Prostate gland (tissue), 2 donors: Measurements from ENCODE around the gene PAQR7.

Experiments used
- POLR2AphosphoS5 ChIP-seq: sonication (generic); formaldehyde crosslinking; IDR thresholded peaks from one replicate; pipeline ENCODE4 v1.6.1; 2017; ENCODE audit warnings: antibody characterized with exemption
- TF ChIP-seq, protein P1 (sequence below), 4 experiments: fragments of 200-600 bp in 2 of 4; fragments of 450-650 bp in 2 of 4; sonication (generic) in 2 of 4; IDR thresholded peaks; 1 replicate in 3 of 4; 2 replicates in 1 of 4; pipeline ENCODE4 v1.5.1; 2016 to 2019; ENCODE audit warnings: antibody characterized with exemption in 4 of 4, mild to moderate bottlenecking in 2 of 4, moderate library complexity in 2 of 4

DNA sequence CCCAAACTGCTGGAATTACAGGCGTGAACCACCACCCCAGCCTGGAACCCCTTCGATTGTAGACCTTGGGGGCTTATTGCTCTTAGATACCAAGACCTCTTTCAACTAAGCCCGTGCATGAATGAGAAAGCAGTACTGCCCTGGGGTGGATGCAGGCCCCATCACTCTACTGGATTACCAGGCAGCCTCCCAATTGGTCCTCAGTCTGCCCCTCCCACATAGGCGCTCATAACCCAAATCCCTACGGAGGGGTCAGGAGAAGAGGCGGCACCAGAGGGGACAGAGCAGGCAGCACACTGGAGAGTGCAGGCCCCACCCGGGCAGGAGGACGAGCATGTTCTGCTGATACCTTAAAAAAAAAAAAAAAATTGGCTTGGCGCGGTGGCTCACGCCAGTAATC, 43.1 kb upstream of the PAQR7 start:
- TF ChIP-seq, protein P1, sequence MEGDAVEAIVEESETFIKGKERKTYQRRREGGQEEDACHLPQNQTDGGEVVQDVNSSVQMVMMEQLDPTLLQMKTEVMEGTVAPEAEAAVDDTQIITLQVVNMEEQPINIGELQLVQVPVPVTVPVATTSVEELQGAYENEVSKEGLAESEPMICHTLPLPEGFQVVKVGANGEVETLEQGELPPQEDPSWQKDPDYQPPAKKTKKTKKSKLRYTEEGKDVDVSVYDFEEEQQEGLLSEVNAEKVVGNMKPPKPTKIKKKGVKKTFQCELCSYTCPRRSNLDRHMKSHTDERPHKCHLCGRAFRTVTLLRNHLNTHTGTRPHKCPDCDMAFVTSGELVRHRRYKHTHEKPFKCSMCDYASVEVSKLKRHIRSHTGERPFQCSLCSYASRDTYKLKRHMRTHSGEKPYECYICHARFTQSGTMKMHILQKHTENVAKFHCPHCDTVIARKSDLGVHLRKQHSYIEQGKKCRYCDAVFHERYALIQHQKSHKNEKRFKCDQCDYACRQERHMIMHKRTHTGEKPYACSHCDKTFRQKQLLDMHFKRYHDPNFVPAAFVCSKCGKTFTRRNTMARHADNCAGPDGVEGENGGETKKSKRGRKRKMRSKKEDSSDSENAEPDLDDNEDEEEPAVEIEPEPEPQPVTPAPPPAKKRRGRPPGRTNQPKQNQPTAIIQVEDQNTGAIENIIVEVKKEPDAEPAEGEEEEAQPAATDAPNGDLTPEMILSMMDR (IDR thresholded peaks at IDR 0.05), result no peak
- no peak for TF ChIP-seq POLR2AphosphoS5
